Ovary (tissue), 3 donors: ENCODE measurements around the gene FTH1.

Source experiments
- CTCF ChIP-seq, 3 donors: fragments of 450-650 bp in 2 of 3; fragments of 200-600 bp in 1 of 3; IDR thresholded peaks; one replicate each; pipeline versions ENCODE4 v1.5.1 to v1.8.0; 2016 to 2022; ENCODE audit warnings: antibody characterized with exemption in 3 of 3, mild to moderate bottlenecking in 1 of 3
- POLR2A ChIP-seq: fragments of 450-650 bp; IDR thresholded peaks from one replicate; pipeline ENCODE4 v1.6.1; 2017; ENCODE audit warnings: antibody characterized with exemption, mild to moderate bottlenecking, moderate library complexity
- donor health status: DM: no; HTN: no; CAD: no.

GRCh38 chr11:61980783-61981541 is 13.5 kb upstream of the FTH1 start:
- TF ChIP-seq CTCF (IDR thresholded peaks at IDR 0.05) (no peak), POLR2A (no peak)
